GM06990 (cell line): ENCODE measurements around the gene ANKRD11.

Experiments used
- DNase-seq: peaks from one replicate; pipeline ENCODE4 v3.0.0-alpha.2; 2011; ENCODE audit not compliant: insufficient read length; ENCODE audit errors: extremely low read depth
- H3K27me3 ChIP-seq: replicated peaks from 2 replicates; pipeline ENCODE4 v1.6.0; 2011; ENCODE audit warnings: low read length; ENCODE audit not compliant: control insufficient read depth, insufficient read depth
- H3K36me3 ChIP-seq: 2 replicates; pipeline ENCODE4 v1.5.1; 2011; ENCODE audit warnings: low read length; ENCODE audit not compliant: control insufficient read depth, insufficient read depth
- H3K4me3 ChIP-seq: replicated peaks from 2 replicates; pipeline ENCODE4 v1.5.1; 2011; ENCODE audit warnings: low read depth, mild to moderate bottlenecking, control low read depth, low read length
- TF ChIP-seq, protein P1 (sequence below): IDR thresholded peaks from 2 replicates; pipeline ENCODE4 v1.5.1; 2011; ENCODE audit warnings: low read length, control low read depth, mild to moderate bottlenecking, inconsistent platforms; ENCODE audit not compliant: insufficient read depth, poor library complexity, severe bottlenecking

The ANKRD11 gene

GRCh38 chr16:89377453-89377848 lies 112.9 kb downstream of the ANKRD11 start:
- Histone ChIP-seq H3K27me3 (no peaks in the 10 kb centered on the region), H3K36me3 (peaks cover 3% of the 10 kb centered on the region), H3K4me3 (no peak overlapping the region)
- DNase-seq, result no peak
- TF ChIP-seq, protein P1, sequence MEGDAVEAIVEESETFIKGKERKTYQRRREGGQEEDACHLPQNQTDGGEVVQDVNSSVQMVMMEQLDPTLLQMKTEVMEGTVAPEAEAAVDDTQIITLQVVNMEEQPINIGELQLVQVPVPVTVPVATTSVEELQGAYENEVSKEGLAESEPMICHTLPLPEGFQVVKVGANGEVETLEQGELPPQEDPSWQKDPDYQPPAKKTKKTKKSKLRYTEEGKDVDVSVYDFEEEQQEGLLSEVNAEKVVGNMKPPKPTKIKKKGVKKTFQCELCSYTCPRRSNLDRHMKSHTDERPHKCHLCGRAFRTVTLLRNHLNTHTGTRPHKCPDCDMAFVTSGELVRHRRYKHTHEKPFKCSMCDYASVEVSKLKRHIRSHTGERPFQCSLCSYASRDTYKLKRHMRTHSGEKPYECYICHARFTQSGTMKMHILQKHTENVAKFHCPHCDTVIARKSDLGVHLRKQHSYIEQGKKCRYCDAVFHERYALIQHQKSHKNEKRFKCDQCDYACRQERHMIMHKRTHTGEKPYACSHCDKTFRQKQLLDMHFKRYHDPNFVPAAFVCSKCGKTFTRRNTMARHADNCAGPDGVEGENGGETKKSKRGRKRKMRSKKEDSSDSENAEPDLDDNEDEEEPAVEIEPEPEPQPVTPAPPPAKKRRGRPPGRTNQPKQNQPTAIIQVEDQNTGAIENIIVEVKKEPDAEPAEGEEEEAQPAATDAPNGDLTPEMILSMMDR, result no peak

DNA sequence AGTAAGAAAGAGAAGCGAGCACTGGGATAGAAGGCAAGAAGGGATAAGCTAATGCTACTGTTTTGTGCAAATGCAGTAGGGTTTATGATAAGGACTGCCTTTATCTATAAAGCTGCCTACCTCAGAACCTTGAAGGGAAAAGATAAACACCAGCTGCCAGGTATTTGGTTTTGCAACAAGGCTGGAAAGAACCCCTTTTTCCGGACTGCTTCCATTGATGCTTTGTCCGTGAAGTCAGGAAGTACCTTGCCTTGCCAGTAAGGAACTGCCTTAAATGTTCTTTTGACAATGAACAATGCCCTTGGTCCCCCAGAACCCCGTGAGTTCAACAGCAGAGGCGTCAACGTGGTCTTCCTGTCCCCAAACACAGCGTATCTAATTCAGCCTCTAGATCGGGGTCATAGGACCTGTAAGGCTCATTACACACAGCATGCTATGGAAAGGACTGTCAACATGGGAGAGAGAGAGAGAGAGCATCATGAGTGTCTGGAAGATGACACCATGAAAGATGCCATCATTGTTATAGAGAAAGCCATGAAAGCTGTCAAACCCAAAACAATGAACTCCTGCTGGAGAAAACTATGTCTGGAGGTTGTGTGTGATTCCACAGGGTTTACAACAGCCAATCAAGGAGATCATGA lies 113.4 kb downstream of the ANKRD11 start:
- Histone ChIP-seq H3K36me3 (peaks cover 5% of the 10 kb centered on the region), H3K4me3 (no peak overlapping the region), H3K27me3 (no peaks in the 10 kb centered on the region)
- no peak for DNase-seq
- TF ChIP-seq, protein P1, result no peak

GRCh38 chr16:89375686-89376085 lies 114.7 kb downstream of the ANKRD11 start:
- TF ChIP-seq, protein P1, result no peak
- DNase-seq, result no peak
- peaks cover 11% of the 10 kb centered on the region for H3K36me3 ChIP-seq
- no peak overlapping the region for H3K4me3 ChIP-seq
- H3K27me3 ChIP-seq, result no peaks in the 10 kb centered on the region

DNA sequence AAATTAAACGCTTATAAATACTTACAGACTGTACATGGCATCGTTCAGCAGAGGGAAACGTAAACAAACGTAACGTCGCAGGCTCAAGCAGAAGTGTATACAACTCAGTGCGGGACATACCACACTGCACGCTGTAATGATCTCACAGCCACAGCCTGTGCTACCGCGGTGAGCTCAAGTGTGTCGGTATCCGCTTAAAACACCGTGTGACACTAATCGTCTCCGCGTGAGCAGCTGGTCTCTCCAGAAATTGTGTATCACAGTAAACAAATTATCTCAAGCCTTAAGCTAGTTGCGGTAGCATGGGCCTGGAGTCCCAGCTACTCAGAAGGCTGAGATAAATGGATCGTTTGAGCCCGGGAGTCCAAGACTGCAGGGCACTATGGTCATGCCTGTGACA lies 115.3 kb downstream of the ANKRD11 start:
- no peak overlapping the region for H3K4me3 ChIP-seq
- DNase-seq, result peak; percentile 48

DNA sequence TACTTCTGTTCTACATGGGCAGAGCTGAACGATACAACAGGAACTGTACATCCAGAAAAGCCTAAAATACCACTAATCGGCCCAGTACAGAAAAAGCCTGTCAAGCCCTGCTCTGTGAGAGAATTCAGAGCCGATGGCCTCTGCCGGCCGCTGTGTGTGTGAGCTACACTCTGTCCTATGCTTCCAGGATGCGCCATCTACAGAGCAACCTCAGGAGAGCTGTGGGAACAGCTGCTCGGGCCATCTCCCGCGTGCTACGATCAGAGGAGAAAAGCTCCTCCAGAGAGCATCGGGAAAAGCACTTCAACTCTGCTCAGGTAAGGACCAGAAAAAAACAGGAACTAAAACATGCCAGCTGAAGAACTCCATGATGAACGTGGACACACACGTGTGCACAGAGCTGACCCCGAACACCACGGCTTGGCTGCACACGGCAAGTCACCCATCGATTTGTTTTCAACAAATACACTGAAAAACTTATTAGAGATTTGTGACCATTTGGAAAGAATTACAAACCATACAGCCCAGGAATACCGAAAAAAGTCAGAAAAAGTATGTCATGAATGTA lies 115.9 kb downstream of the ANKRD11 start:
- Histone ChIP-seq H3K36me3 (peaks cover 11% of the 10 kb centered on the region), H3K27me3 (no peaks in the 10 kb centered on the region), H3K4me3 (0 out of 2 replicates have a peak overlapping the region, but pooled peaks have one; percentile 16)
- TF ChIP-seq, protein P1, result no peak
- no peak for DNase-seq

More for the DNA sequence above, 115.3 kb downstream of the ANKRD11 start:
- Histone ChIP-seq H3K27me3 (no peaks in the 10 kb centered on the region), H3K36me3 (peaks cover 11% of the 10 kb centered on the region)
- TF ChIP-seq, protein P1, result no peak
